Testis (tissue), 3 donors: Measurements from ENCODE around the gene HDGFL2. TPM values are rescaled to one million over a fixed set of nuclear protein-coding genes. Genes with fewer than 3 reads are reported as not detected.

Experiments used
- DNase-seq: peaks from one replicate; pipeline ENCODE4 v3.0.0-alpha.2; 2019
- H3K27ac ChIP-seq, 2 donors: fragments of 200-600 bp; sonication (generic); one replicate each; pipeline ENCODE4 v1.5.1; 2019
- H3K27me3 ChIP-seq: fragments of 200-600 bp; sonication (generic); one replicate; pipeline ENCODE4 v1.5.1; 2019
- H3K36me3 ChIP-seq: fragments of 200-600 bp; sonication (generic); one replicate; pipeline ENCODE4 v1.5.1; 2017; ENCODE audit warnings: low read depth; ENCODE audit errors: missing control alignments
- H3K4me1 ChIP-seq: fragments of 200-600 bp; sonication (generic); one replicate; pipeline ENCODE4 v1.5.1; 2019
- H3K4me3 ChIP-seq, 2 donors: fragments of 200-600 bp; sonication (generic); one replicate each; pipeline ENCODE4 v1.5.1; 2017 to 2019
- H3K9me3 ChIP-seq: fragments of 200-600 bp; sonication (generic); one replicate; pipeline ENCODE4 v1.5.1; 2017
- POLR2A ChIP-seq: fragments of 450-650 bp; IDR thresholded peaks from one replicate; pipeline ENCODE4 v1.6.1; 2017; ENCODE audit warnings: antibody characterized with exemption, mild to moderate bottlenecking, moderate library complexity
- WGBS, 2 donors: methylation state at CpG; one replicate each; pipeline ENCODE4 v1.1.5; 2018; 5-methylcytosine and 5-hydroxymethylcytosine counted together
- intact Hi-C: fragments of 100-400 bp; cut with DNase I; formaldehyde crosslinking; loops from one replicate; pipeline ENCODE4 v1.15.1; 2023; ENCODE audit warnings: low total_unique reads
- polyA plus RNA-seq: library from polyadenylated mRNA; stranded (reverse); fragments of 350-450 nt; fragmentation: Illumina TruSeq; extraction: RNeasy Lipid Tissue Mini Kit (QIAGEN cat#74804); gene quantifications from one replicate; pipeline ENCODE4 v1.2.3, GENCODE V29; 2014; ENCODE audit warnings: low read depth, low replicate concordance; ENCODE audit not compliant: insufficient read depth
- total RNA-seq, 2 donors: library from RNA; depleted of rRNA; stranded (reverse); fragments of >200 nt; gene quantifications; one replicate each; pipeline ENCODE4 v1.2.3, GENCODE V29; 2016
- TF ChIP-seq, protein P1 (sequence below), 3 experiments: fragments of 450-650 bp in 2 of 3; fragments of 200-600 bp in 1 of 3; sonication (generic) in 1 of 3; IDR thresholded peaks; one replicate each; pipeline ENCODE4 v1.5.1; 2016 to 2019; ENCODE audit warnings: antibody characterized with exemption in 3 of 3, mild to moderate bottlenecking in 2 of 3, moderate library complexity in 1 of 3

The HDGFL2 gene
- total and polyA plus RNA-seq, 3 donors from 2014 or later: 81.4 to 141 (median 95.8) TPM

DNA sequence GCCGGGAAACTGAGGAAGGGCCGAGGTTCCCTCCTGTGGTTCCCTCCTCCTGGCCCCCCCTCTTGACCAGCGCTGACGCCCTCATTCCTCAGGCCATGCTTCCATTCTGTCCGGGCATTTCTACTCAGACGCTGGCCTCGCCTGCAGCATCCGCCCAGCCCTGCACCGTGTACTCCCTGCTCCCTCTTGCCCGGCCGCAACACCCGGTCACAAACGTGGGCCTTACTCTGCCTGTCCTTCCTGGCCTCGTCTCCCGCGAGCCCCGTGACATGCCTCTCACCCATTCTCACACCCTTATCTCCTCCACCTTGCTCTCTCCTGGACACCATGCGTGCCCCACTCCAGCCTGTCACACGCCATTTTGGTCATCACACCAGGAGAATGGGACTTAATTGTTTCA is 11.3 kb downstream of the HDGFL2 start:
- intact Hi-C loops: no loop called here
- Histone ChIP-seq H3K4me1 (no peaks in the 10 kb centered on the region), H3K4me3 (no peak overlapping the region), H3K9me3 (no peaks in the 10 kb centered on the region), H3K27me3 (no peaks in the 10 kb centered on the region), H3K36me3 (no peaks in the 10 kb centered on the region), H3K27ac (no peak overlapping the region)
- no peak for TF ChIP-seq POLR2A
- 69 to 72% methylated on average over 17 to 19 of the region's 19 CpGs for WGBS, 2 donors
- DNase-seq: no peak

DNA sequence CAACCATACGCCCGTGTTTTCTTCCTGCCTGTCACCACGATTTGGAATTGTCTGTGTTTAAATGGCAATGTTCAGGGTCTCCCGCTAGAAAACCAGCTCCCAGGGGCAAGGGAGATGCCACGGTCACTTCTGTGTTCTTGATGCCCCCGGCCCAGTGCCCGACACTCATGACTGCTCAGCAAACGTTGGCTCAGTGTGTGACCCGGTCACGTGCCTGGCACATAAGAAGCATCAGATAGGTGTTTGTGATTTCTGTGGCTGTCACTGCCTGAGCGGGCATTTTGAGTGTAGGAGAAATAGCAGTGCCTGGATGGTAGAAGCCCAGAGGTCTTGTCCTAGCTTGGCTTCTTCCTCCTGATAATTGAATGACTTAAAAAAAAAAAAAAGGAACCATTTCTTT is 15.5 kb downstream of the HDGFL2 start:
- WGBS, 2 donors: 88 to 89% methylated on average over 9 to 11 of the region's 11 CpGs
- Histone ChIP-seq H3K4me3 (no peak overlapping the region), H3K4me1 (no peaks in the 10 kb centered on the region), H3K27ac (no peak overlapping the region), H3K9me3 (no peaks in the 10 kb centered on the region), H3K27me3 (no peaks in the 10 kb centered on the region), H3K36me3 (no peaks in the 10 kb centered on the region)
- TF ChIP-seq, protein P1, sequence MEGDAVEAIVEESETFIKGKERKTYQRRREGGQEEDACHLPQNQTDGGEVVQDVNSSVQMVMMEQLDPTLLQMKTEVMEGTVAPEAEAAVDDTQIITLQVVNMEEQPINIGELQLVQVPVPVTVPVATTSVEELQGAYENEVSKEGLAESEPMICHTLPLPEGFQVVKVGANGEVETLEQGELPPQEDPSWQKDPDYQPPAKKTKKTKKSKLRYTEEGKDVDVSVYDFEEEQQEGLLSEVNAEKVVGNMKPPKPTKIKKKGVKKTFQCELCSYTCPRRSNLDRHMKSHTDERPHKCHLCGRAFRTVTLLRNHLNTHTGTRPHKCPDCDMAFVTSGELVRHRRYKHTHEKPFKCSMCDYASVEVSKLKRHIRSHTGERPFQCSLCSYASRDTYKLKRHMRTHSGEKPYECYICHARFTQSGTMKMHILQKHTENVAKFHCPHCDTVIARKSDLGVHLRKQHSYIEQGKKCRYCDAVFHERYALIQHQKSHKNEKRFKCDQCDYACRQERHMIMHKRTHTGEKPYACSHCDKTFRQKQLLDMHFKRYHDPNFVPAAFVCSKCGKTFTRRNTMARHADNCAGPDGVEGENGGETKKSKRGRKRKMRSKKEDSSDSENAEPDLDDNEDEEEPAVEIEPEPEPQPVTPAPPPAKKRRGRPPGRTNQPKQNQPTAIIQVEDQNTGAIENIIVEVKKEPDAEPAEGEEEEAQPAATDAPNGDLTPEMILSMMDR (IDR thresholded peaks at IDR 0.05): no peak
- TF ChIP-seq POLR2A: no peak
- DNase-seq: no peak
- intact Hi-C loops: no loop called here

DNA sequence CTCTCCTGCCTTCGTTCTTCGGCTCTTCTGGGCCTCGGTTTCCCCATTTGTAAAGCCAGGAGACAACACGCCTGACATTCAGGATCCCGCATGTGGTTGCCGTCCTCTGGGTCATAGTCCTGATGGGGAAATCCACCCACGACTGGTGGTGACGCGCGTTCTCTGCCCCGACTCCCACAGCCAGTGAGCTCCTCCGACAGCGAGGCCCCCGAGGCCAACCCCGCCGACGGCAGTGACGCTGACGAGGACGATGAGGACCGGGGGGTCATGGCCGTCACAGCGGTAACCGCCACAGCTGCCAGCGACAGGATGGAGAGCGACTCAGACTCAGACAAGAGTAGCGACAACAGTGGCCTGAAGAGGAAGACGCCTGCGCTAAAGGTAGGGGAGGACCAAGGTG is 16.4 kb downstream of the HDGFL2 start:
- Histone ChIP-seq H3K27me3 (no peaks in the 10 kb centered on the region), H3K36me3 (no peaks in the 10 kb centered on the region), H3K9me3 (no peaks in the 10 kb centered on the region), H3K4me3 (no peak overlapping the region), H3K27ac (no peak overlapping the region), H3K4me1 (no peaks in the 10 kb centered on the region)
- 89 to 94% methylated on average over 12 to 29 of the region's 29 CpGs for WGBS, 2 donors
- no peak for DNase-seq
- TF ChIP-seq POLR2A: no peak
- TF ChIP-seq, protein P1 (IDR thresholded peaks at IDR 0.05): no peak
- intact Hi-C loops: no loop called here

DNA sequence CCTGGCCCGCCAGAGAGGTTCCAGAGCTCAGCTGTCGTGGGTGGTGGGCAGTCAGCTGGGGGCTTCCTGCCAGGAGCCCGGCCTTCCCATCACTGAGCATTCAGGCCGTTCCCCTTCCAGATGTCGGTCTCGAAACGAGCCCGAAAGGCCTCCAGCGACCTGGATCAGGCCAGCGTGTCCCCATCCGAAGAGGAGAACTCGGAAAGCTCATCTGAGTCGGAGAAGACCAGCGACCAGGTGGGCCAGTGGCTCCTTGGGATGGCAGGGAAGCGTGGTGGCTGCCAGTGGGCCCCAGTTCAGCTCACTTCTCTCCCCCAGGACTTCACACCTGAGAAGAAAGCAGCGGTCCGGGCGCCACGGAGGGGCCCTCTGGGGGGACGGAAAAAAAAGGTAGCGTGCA is 19.3 kb downstream of the HDGFL2 start:
- no peak for TF ChIP-seq POLR2A
- TF ChIP-seq, protein P1 (IDR thresholded peaks at IDR 0.05): no peak
- Histone ChIP-seq H3K36me3 (no peaks in the 10 kb centered on the region), H3K27me3 (no peaks in the 10 kb centered on the region), H3K4me1 (no peaks in the 10 kb centered on the region), H3K4me3 (no peak overlapping the region), H3K27ac (no peak overlapping the region), H3K9me3 (no peaks in the 10 kb centered on the region)
- intact Hi-C loops: no loop called here
- no peak for DNase-seq
- 93 to 95% methylated on average over 18 to 21 of the region's 21 CpGs for WGBS, 2 donors

DNA sequence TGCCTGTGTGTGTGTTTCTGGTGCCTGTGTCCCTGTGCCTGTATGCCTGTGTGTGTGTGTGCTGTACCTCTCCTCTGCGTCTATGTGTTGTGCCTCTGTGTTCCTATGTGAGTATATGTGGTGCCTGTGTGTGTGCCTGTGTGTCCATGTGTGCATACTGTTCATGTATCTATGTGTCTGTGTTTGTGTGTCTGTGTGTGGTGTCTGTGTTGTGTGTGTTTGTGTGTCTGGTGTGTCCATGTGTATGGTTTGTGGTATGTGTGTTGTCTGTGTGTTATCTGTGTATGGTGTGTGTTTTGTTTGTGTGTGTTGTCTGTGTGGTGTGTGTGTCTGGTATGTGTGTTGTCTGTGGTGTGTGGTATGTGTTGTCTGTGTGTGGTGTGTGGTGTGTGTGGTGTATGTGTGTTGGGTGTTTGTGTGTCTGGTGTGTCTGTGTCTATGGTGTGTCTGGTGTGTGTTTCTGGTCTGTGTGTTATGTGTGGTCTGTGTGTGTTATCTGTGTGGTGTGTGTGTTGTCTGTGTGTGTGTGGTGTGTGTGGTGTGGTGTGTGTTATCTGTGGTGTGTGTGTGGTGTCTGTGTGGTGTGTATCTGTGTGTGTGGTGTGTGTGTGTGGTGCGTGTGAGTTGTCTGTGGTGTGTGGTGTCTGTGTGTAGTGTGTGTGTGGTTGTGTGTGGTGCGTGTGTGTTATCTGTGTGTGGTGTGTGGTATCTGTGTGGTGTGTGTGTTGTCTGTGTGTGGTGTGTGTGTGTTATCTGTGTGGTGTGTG is 20.4 kb downstream of the HDGFL2 start:
- H3K27ac ChIP-seq: no peak overlapping the region
- DNase-seq: no peak
- H3K27me3 ChIP-seq: no peaks in the 10 kb centered on the region
- no peak overlapping the region for H3K4me3 ChIP-seq
- WGBS, 2 donors: 82 to 93% methylated on average over 3 of the region's 3 CpGs
- no peaks in the 10 kb centered on the region for H3K9me3 ChIP-seq
- no peaks in the 10 kb centered on the region for H3K36me3 ChIP-seq
- no peak for TF ChIP-seq POLR2A
- TF ChIP-seq, protein P1 (IDR thresholded peaks at IDR 0.05): no peak
- intact Hi-C loops: no loop called here
- H3K4me1 ChIP-seq: no peaks in the 10 kb centered on the region
